GM23338 (cell line): ENCODE measurements around the gene RBL1.
"Not testable (repeated sequence)": the region's sequence is repeated elsewhere in the genome, so short reads cannot be mapped to it uniquely, and the experiment has no call there.

Experiments used
- CREB1 ChIP-seq: fragments of 250-450 bp; sonication (Bioruptor Pico); IDR thresholded peaks from 2 replicates; pipeline ENCODE4 v1.5.0; 2020; ENCODE audit warnings: low read depth, mild to moderate bottlenecking, moderate library complexity
- CTCF ChIP-seq, 2 experiments: fragments of 200-600 bp in 1 of 2; sonication (generic) in 1 of 2; conservative IDR thresholded peaks; 2 replicates each; pipeline versions ENCODE4 v1.5.1 to v1.6.1; 2016 to 2017; ENCODE audit warnings: antibody characterized with exemption in 2 of 2, low read depth in 2 of 2, mild to moderate bottlenecking in 2 of 2, moderate library complexity in 1 of 2
- EZH2phosphoT487 ChIP-seq: fragments of 200-600 bp; sonication (generic); IDR thresholded peaks from one replicate; pipeline ENCODE4 v1.8.1; 2018; ENCODE audit warnings: antibody characterized with exemption; ENCODE audit not compliant: unreplicated experiment

DNA sequence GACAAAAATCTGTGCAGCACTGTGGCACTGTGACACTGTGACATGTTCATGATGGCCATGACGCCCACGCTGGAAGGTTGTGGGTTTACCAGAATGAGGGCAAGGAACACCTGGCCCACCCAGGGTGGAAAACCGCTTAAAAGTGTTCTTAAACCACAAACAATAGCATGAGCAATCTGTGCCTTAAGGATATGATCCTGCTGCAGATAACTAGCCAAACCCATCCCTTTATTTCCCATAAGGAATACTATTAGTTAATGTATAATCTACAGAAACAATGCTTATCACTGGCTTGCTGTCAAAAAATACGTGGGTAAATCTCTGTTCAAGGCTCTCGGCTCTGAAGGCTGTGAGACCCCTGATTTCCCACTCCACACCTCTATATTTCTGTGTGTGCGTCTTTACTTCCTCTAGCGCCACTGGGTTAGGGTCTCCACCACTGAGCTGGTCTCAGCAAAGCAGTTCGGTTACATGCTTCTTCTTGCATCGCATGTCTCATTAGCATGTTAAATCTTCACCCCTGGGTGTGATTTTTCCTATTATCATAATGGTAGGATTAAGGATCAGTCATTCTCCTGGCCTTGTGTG lies 133.3 kb downstream of the RBL1 start:
- TF ChIP-seq EZH2phosphoT487; CREB1 (CRISPR knock-in tag); CTCF (conservative IDR thresholded peaks at IDR 0.05; ENCODE audit: low read depth in 2 of 2): not testable (repeated sequence)
